ENCODE results near the gene TP63. TPM values are rescaled to one million over a fixed set of nuclear protein-coding genes. Genes with fewer than 3 reads are reported as not detected.

TP63 gene
- total and polyA plus RNA-seq, 12 donors: 0.11 to 0.84 (median 0.16) TPM; not detected in 1

DNA sequence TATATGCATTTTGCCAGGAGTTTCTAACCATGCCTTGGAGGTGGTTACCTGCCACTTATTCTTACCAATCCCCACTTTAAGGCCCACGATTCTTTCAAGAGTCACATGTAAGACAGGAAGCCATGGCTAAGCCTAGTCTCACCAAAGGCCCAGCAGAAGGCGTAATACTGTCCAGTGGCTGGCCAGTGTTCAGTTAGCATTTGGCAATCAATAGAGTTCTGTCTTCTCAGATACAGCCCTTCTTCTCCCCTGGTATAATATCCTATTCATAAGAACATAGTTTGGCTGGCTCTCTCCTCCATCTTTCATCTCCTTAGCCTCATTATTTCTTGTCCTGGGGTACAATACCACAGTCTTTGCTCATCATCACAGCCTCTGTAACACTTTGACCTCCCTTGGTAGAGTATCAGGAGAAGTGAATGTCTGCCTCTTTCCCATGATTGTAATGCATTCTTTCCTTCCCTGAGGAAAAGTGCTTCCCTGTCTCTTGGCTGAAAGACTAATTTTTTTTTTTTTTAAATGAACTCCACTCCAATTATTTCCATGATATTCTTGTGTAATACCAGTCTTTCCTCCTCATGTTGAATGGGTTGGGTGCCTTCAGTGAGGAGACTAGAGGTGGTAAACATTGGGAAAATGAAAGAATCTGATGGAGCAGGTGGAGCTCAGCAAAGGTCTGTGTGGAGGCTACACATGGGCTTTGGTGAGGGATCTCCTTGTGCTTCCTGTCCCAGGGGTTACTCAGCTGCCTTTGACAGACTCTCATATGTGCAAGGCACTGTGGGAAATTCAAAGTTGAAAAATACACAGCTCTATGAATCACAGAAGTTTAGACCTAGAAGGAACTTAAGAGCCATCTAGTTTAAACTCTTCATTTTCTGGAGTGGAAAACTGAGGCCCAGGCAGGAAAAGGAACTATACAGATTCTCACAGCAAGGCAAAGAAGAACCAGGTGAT is 271.3 kb downstream of the TP63 start:
- no peaks in the 10 kb centered on the region for H3K9me3 ChIP-seq (replicated peaks in 1 of 3)
- DNase-seq: no peak
- TF ChIP-seq POLR2A (IDR thresholded peaks at IDR 0.05): no peak
- TF ChIP-seq, protein P1, sequence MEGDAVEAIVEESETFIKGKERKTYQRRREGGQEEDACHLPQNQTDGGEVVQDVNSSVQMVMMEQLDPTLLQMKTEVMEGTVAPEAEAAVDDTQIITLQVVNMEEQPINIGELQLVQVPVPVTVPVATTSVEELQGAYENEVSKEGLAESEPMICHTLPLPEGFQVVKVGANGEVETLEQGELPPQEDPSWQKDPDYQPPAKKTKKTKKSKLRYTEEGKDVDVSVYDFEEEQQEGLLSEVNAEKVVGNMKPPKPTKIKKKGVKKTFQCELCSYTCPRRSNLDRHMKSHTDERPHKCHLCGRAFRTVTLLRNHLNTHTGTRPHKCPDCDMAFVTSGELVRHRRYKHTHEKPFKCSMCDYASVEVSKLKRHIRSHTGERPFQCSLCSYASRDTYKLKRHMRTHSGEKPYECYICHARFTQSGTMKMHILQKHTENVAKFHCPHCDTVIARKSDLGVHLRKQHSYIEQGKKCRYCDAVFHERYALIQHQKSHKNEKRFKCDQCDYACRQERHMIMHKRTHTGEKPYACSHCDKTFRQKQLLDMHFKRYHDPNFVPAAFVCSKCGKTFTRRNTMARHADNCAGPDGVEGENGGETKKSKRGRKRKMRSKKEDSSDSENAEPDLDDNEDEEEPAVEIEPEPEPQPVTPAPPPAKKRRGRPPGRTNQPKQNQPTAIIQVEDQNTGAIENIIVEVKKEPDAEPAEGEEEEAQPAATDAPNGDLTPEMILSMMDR (IDR thresholded peaks at IDR 0.05): no peak
- no peak overlapping the region for H3K4me3 ChIP-seq
- H3K4me1 ChIP-seq (replicated peaks in 1 of 2): no peaks in the 10 kb centered on the region
- H3K27me3 ChIP-seq: no peaks in the 10 kb centered on the region
- H3K27ac ChIP-seq: no peak overlapping the region
- WGBS, 4 donors: 85 to 93% (median 90%) methylated on average over 2 of the region's 2 CpGs
- intact Hi-C loops (cut with DNase I): no loop called here
- H3K36me3 ChIP-seq (replicated peaks in 1 of 2): no peaks in the 10 kb centered on the region

DNA sequence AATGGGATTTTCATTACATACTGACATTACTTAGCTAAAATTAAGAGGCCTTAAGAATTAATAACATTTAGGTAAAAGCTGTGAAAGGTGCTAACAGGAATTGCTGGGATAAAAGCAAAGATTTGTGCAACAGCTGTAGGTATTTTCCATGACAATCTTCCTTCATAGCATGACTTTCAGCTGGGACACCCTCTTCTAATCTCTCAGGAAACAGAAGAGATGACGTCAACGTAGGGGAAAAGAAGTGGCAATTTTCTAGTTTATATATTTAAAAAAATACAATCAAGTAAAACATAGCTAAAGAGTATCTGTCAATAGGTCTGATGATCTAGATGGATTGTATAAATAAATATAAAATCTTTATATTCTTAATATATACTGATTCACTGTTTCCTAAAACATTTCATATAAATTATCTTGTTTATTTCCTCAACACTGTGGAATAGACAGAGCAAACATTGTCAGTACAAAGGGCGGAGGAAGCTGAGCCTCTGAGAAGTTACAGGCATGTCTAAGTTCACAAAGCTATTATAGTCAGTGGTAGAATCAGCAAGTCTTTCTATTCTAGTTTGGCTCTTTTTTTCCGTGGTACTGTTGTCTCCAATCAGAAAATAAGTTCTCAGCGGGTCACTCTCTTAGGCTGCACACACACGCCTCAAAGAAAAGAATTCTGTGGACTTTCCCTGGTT is 272.5 kb downstream of the TP63 start:
- Histone ChIP-seq H3K27me3 (no peaks in the 10 kb centered on the region), H3K9me3 (replicated peaks in 1 of 3) (no peaks in the 10 kb centered on the region), H3K27ac (no peak overlapping the region), H3K36me3 (replicated peaks in 1 of 2) (no peaks in the 10 kb centered on the region), H3K4me1 (replicated peaks in 1 of 2) (no peaks in the 10 kb centered on the region), H3K4me3 (no peak overlapping the region)
- no peak for DNase-seq
- WGBS, 4 donors: 64 to 71% (median 67%) methylated on average over 6 of the region's 6 CpGs
- intact Hi-C loops (cut with DNase I): no loop called here
- TF ChIP-seq POLR2A (IDR thresholded peaks at IDR 0.05): no peak
- TF ChIP-seq, protein P1 (IDR thresholded peaks at IDR 0.05): no peak

DNA sequence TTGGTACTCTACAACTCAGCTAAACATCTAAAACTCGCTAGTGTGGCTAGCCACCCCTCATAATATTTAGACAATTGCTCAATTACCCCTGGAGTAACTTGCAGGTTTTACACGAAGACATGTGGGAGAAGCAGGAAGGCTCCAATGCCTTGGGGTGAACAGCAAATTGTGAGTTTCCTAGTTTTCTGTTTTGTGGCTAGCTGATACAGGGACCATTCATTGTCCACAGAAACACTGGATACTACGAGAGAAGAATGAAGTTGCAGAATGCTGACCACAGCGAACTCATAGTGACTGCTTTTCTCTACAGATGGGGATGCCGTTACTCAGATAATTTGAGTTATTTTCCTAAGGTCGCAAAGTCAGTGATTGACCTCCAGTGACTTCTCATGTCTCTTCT is 276.6 kb downstream of the TP63 start:
- no peak for DNase-seq
- no peaks in the 10 kb centered on the region for H3K9me3 ChIP-seq (replicated peaks in 1 of 3)
- intact Hi-C loops (cut with DNase I): no loop called here
- no peaks in the 10 kb centered on the region for H3K4me1 ChIP-seq (replicated peaks in 1 of 2)
- TF ChIP-seq, protein P1 (IDR thresholded peaks at IDR 0.05): no peak
- no peak for TF ChIP-seq POLR2A (IDR thresholded peaks at IDR 0.05)
- no peaks in the 10 kb centered on the region for H3K36me3 ChIP-seq (replicated peaks in 1 of 2)
- no peak overlapping the region for H3K4me3 ChIP-seq
- 83 to 86% (median 85%) methylated on average over 6 of the region's 6 CpGs for WGBS, 4 donors
- H3K27me3 ChIP-seq: no peaks in the 10 kb centered on the region
- no peak overlapping the region for H3K27ac ChIP-seq

DNA sequence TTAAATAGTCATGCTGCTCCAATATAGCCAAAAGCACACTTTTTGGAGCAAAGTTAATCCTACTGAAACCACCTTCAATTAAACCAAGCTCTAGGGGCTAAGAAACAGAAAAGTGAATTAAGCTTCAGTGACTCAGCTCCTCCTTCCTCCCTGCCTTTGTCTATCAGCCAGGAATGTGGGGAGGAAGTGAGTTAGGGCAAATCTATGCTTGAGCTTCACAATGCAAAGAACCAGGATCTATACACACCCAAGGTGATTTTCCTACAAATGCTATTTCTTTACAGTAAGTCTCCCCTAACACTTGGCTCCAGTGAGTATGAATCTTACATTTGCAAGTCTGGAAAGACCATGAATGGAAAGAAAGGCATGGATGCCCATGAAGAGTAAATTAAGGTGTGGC is 277.5 kb downstream of the TP63 start:
- Histone ChIP-seq H3K4me3 (no peak overlapping the region), H3K9me3 (replicated peaks in 1 of 3) (no peaks in the 10 kb centered on the region), H3K27ac (no peak overlapping the region), H3K27me3 (no peaks in the 10 kb centered on the region), H3K4me1 (replicated peaks in 1 of 2) (no peaks in the 10 kb centered on the region), H3K36me3 (replicated peaks in 1 of 2) (no peaks in the 10 kb centered on the region)
- DNase-seq: no peak
- intact Hi-C loops (cut with DNase I): no loop called here
- no peak for TF ChIP-seq POLR2A (IDR thresholded peaks at IDR 0.05)
- TF ChIP-seq, protein P1 (IDR thresholded peaks at IDR 0.05): no peak

All from adrenal gland (tissue), 12 donors.